Transverse colon (tissue), 3 donors: ENCODE data around the gene MAP2K5.

Experiments
- POLR2A ChIP-seq: fragments of 450-650 bp; IDR thresholded peaks from one replicate; pipeline ENCODE4 v1.6.1; 2016; ENCODE audit warnings: antibody characterized with exemption, mild to moderate bottlenecking, moderate library complexity
- TF ChIP-seq, protein P1 (sequence below), 5 experiments: fragments of 200-600 bp in 3 of 5; fragments of 450-650 bp in 2 of 5; sonication (generic) in 3 of 5; IDR thresholded peaks; 1 replicate in 2 of 5; 2 replicates in 3 of 5; pipeline ENCODE4 v1.5.1; 2016 to 2017; ENCODE audit warnings: antibody characterized with exemption in 5 of 5, inconsistent platforms in 3 of 5, mild to moderate bottlenecking in 2 of 5, moderate library complexity in 1 of 5

DNA sequence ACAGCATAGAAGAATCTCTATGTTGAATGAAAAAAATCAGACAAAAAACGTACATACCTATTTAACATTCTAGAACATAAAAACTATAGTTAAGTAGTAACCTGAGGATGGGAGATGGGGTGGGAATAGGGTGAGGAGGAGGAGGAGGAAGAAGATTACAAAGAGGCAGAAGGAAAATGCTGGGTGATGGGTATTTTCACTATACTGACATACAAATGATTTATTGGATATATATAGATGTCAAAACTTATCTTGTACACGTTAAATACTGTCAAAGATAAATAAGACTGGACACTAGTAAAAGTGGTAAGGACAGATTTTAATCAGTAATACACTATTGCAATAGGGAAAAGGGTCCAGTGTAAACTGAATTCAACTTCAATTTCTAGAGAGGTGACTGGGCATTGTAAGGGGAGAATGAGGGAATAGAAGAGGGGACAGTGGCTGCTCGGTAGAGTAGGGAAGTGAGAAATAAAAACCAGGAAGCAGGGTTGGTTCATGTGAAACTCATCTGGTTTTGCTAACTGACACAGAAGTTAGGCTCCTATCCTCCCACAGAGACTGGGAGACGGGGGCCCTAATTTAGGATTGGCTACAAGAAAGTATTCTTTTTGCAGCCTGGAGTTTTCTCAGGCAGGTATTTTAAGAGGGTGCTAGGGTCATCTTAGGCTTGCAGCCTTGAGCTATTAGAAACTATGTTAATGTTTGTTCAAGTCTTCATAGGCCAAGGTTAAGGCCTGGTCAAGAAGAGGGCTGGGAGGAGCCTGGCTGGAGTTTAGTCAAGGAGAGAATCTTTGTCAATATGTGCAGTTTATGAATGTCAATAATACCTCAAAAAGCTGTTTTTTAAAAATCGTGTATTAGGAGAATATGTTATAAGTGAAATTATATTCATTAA, 36.6 kb upstream of the MAP2K5 start:
- TF ChIP-seq, protein P1, sequence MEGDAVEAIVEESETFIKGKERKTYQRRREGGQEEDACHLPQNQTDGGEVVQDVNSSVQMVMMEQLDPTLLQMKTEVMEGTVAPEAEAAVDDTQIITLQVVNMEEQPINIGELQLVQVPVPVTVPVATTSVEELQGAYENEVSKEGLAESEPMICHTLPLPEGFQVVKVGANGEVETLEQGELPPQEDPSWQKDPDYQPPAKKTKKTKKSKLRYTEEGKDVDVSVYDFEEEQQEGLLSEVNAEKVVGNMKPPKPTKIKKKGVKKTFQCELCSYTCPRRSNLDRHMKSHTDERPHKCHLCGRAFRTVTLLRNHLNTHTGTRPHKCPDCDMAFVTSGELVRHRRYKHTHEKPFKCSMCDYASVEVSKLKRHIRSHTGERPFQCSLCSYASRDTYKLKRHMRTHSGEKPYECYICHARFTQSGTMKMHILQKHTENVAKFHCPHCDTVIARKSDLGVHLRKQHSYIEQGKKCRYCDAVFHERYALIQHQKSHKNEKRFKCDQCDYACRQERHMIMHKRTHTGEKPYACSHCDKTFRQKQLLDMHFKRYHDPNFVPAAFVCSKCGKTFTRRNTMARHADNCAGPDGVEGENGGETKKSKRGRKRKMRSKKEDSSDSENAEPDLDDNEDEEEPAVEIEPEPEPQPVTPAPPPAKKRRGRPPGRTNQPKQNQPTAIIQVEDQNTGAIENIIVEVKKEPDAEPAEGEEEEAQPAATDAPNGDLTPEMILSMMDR (IDR thresholded peaks at IDR 0.05), result no peak
- no peak for TF ChIP-seq POLR2A
